IMR-90 (cell line): ENCODE data around the gene PDCD11. TPM values are rescaled to one million over a fixed set of nuclear protein-coding genes. Genes with fewer than 3 reads are reported as not detected.

Experiments
- ATAC-seq: fragments of 200-7000 bp; cut with Tn5 transposase; 2 replicates; pipeline ENCODE4 v1.9.1; 2020; ENCODE audit warnings: low read depth, mild to moderate bottlenecking, moderate library complexity
- BruUV-seq: library from RNA; stranded (reverse); fragments of 400-500 nt; replicated peaks from 2 replicates; lab custom pipeline; 2021; lab: Mats Ljungman, UMichigan
- CTCF ChIA-PET: fragments of 300-600 bp; formaldehyde crosslinking; extraction: SDS; loops from one replicate; lab custom pipeline; 2021; ENCODE audit warnings: antibody characterized with exemption; lab: Yijun Ruan, JAX
- POLR2A ChIA-PET: fragments of 300-600 bp; sonication (Branson Sonifier 250); formaldehyde crosslinking; loops from one replicate; lab custom pipeline; 2022; ENCODE audit warnings: antibody characterized with exemption; ENCODE audit not compliant: unreplicated experiment; lab: Charles Lee
- DNase-seq: peaks from one replicate; pipeline ENCODE4 v3.0.0; 2013
- H2AFZ ChIP-seq: replicated peaks from 2 replicates; pipeline ENCODE3; 2013; ENCODE audit warnings: low read length, mild to moderate bottlenecking; ENCODE audit not compliant: poor library complexity
- H2AK5ac ChIP-seq: 2 replicates; pipeline ENCODE4 v1.6.1; 2013; ENCODE audit warnings: low read depth, low read length, inconsistent platforms
- H2AK9ac ChIP-seq: replicated peaks from 2 replicates; pipeline ENCODE3; 2013; ENCODE audit warnings: mild to moderate bottlenecking, low read depth, low read length, moderate library complexity; ENCODE audit not compliant: poor library complexity
- H2BK120ac ChIP-seq: 2 replicates; pipeline ENCODE4 v1.6.1; 2013; ENCODE audit warnings: low read depth, low read length, inconsistent platforms
- H2BK15ac ChIP-seq: 3 replicates; pipeline ENCODE4 v1.6.1; 2013; ENCODE audit warnings: low read depth, low read length, inconsistent platforms
- H2BK20ac ChIP-seq: 2 replicates; pipeline ENCODE4 v1.6.1; 2013; ENCODE audit warnings: low read depth, mild to moderate bottlenecking, inconsistent platforms, low read length, moderate library complexity
- H2BK5ac ChIP-seq: 2 replicates; pipeline ENCODE4 v1.6.1; 2013; ENCODE audit warnings: mild to moderate bottlenecking, low read depth, low read length, inconsistent platforms; ENCODE audit not compliant: poor library complexity, severe bottlenecking
- H3K14ac ChIP-seq: replicated peaks from 2 replicates; pipeline ENCODE4 v1.6.1; 2013; ENCODE audit warnings: low read depth, low read length, inconsistent platforms
- H3K18ac ChIP-seq: 2 replicates; pipeline ENCODE4 v1.6.1; 2013; ENCODE audit warnings: low read depth, low read length, control low read depth
- H3K23ac ChIP-seq: 2 replicates; pipeline ENCODE4 v1.6.1; 2013; ENCODE audit warnings: low read depth, low read length, inconsistent platforms
- H3K27ac ChIP-seq: 2 replicates; pipeline ENCODE4 v1.5.1; 2013; ENCODE audit warnings: mild to moderate bottlenecking, control low read depth, low read length; ENCODE audit not compliant: insufficient read depth
- H3K27me3 ChIP-seq: 2 replicates; pipeline ENCODE4 v1.6.1; 2013; ENCODE audit warnings: low read length; ENCODE audit not compliant: control insufficient read depth, insufficient read depth
- H3K36me3 ChIP-seq: 2 replicates; pipeline ENCODE4 v1.6.1; 2013; ENCODE audit warnings: low read length, mixed read lengths; ENCODE audit not compliant: control insufficient read depth, insufficient read depth
- H3K4ac ChIP-seq: 2 replicates; pipeline ENCODE4 v1.6.1; 2013; ENCODE audit warnings: low read depth, low read length, inconsistent platforms
- H3K4me1 ChIP-seq: 2 replicates; pipeline ENCODE4 v1.6.1; 2013; ENCODE audit warnings: low read length, mixed read lengths; ENCODE audit not compliant: control insufficient read depth, insufficient read depth
- H3K4me2 ChIP-seq: 2 replicates; pipeline ENCODE4 v1.6.1; 2013; ENCODE audit warnings: low read depth, mild to moderate bottlenecking, control low read depth, low read length, moderate library complexity
- H3K4me3 ChIP-seq: 2 replicates; pipeline ENCODE4 v1.5.1; 2013; ENCODE audit warnings: low read depth, mild to moderate bottlenecking, control low read depth, low read length, moderate library complexity; ENCODE audit not compliant: insufficient read depth
- H3K56ac ChIP-seq: 2 replicates; pipeline ENCODE4 v1.6.1; 2013; ENCODE audit warnings: low read length, inconsistent platforms; ENCODE audit not compliant: insufficient read depth; ENCODE audit errors: extremely low read depth
- H3K79me1 ChIP-seq, 2 experiments: 2 replicates each; pipeline ENCODE4 v1.6.1; 2013; ENCODE audit warnings: low read length in 2 of 2, inconsistent platforms in 1 of 2, low read depth in 1 of 2
- H3K9ac ChIP-seq: 2 replicates; pipeline ENCODE4 v1.6.1; 2013; ENCODE audit warnings: low read depth, low read length, control low read depth
- H3K9me1 ChIP-seq: 2 replicates; pipeline ENCODE4 v1.6.1; 2013; ENCODE audit warnings: low read length, inconsistent platforms; ENCODE audit not compliant: insufficient read depth
- H3K9me3 ChIP-seq: 2 replicates; pipeline ENCODE4 v1.6.1; 2013; ENCODE audit warnings: low read length; ENCODE audit not compliant: control insufficient read depth, insufficient read depth
- H4K20me1 ChIP-seq: 2 replicates; pipeline ENCODE4 v1.6.1; 2013; ENCODE audit warnings: low read length, inconsistent platforms; ENCODE audit not compliant: insufficient read depth
- H4K5ac ChIP-seq: 2 replicates; pipeline ENCODE4 v1.6.1; 2013; ENCODE audit warnings: mild to moderate bottlenecking, low read depth, low read length, control low read depth
- H4K8ac ChIP-seq, 2 experiments: 2 replicates each; pipeline ENCODE4 v1.6.1; 2013; ENCODE audit warnings: low read depth in 2 of 2, low read length in 2 of 2, control low read depth in 1 of 2, inconsistent platforms in 1 of 2
- H4K91ac ChIP-seq: 2 replicates; pipeline ENCODE4 v1.6.1; 2013; ENCODE audit warnings: low read depth, low read length, inconsistent platforms; ENCODE audit not compliant: insufficient read depth
- BHLHE40 ChIP-seq: fragments of 150-350 bp; IDR thresholded peaks from 2 replicates; pipeline ENCODE4 v1.6.1; 2016; ENCODE audit warnings: mild to moderate bottlenecking, low read depth, low read length
- CEBPB ChIP-seq: IDR thresholded peaks from 2 replicates; pipeline ENCODE4 v1.6.1; 2012; ENCODE audit warnings: low read depth, low read length, improper control_type of control experiment
- CHD1 ChIP-seq: IDR thresholded peaks from 2 replicates; pipeline ENCODE4 v1.6.1; 2012; ENCODE audit warnings: low read depth, low read length, improper control_type of control experiment
- CTCF ChIP-seq: conservative IDR thresholded peaks from 2 replicates; pipeline ENCODE4 v1.5.1; 2012; ENCODE audit warnings: mild to moderate bottlenecking, low read depth, low read length, improper control_type of control experiment
- ELK1 ChIP-seq: fragments of 150-350 bp; IDR thresholded peaks from 2 replicates; pipeline ENCODE4 v1.6.1; 2016; ENCODE audit warnings: low read depth, mild to moderate bottlenecking, low read length, moderate library complexity, borderline replicate concordance
- FOS ChIP-seq: fragments of 150-350 bp; IDR thresholded peaks from 2 replicates; pipeline ENCODE4 v1.6.1; 2016; ENCODE audit warnings: low read depth, low read length
- MAFK ChIP-seq: IDR thresholded peaks from 2 replicates; pipeline ENCODE4 v1.6.1; 2012; ENCODE audit warnings: low read depth, low read length, improper control_type of control experiment
- MAZ ChIP-seq: IDR thresholded peaks from 2 replicates; pipeline ENCODE4 v1.6.1; 2012; ENCODE audit warnings: low read depth, mild to moderate bottlenecking, low read length, improper control_type of control experiment, moderate library complexity, borderline replicate concordance
- MXI1 ChIP-seq: IDR thresholded peaks from 2 replicates; pipeline ENCODE4 v1.6.1; 2012; ENCODE audit warnings: low read depth, mild to moderate bottlenecking, low read length, moderate library complexity, borderline replicate concordance
- NFE2L2 ChIP-seq: fragments of 150-350 bp; IDR thresholded peaks from 2 replicates; pipeline ENCODE4 v1.6.1; 2016; ENCODE audit warnings: low read depth, mild to moderate bottlenecking, low read length
- POLR2A ChIP-seq: IDR thresholded peaks from 2 replicates; pipeline ENCODE4 v1.6.1; 2012; ENCODE audit warnings: mild to moderate bottlenecking, low read depth, low read length
- RAD21 ChIP-seq: IDR thresholded peaks from 2 replicates; pipeline ENCODE4 v1.6.1; 2012; ENCODE audit warnings: low read length, improper control_type of control experiment
- RCOR1 ChIP-seq: IDR thresholded peaks from 2 replicates; pipeline ENCODE4 v1.6.1; 2012; ENCODE audit warnings: mild to moderate bottlenecking, low read length, improper control_type of control experiment; ENCODE audit not compliant: insufficient replicate concordance
- RFX5 ChIP-seq: IDR thresholded peaks from 2 replicates; pipeline ENCODE4 v1.8.0; 2012; ENCODE audit warnings: low read depth, mild to moderate bottlenecking, low read length, moderate library complexity
- SMC3 ChIP-seq: fragments of 150-350 bp; IDR thresholded peaks from 2 replicates; pipeline ENCODE4 v1.6.1; 2016; ENCODE audit warnings: low read depth, mild to moderate bottlenecking, antibody characterized with exemption, low read length, moderate library complexity
- USF2 ChIP-seq: fragments of 150-350 bp; IDR thresholded peaks from 2 replicates; pipeline ENCODE4 v1.6.1; 2017; ENCODE audit warnings: mild to moderate bottlenecking, antibody characterized with exemption, low read length, low read depth
- WGBS, 2 experiments: methylation state at CpG; one replicate each; pipeline versions ENCODE4 v1.1.5 to v1.1.7; 2013; ENCODE audit warnings: missing lambda C conversion rate in 2 of 2; ENCODE audit not compliant: insufficient read length in 1 of 2; ENCODE audit errors: extremely low coverage in 2 of 2; 5-methylcytosine and 5-hydroxymethylcytosine counted together
- dilution Hi-C: fragments of 300-500 bp; cut with HindIII; formaldehyde crosslinking; loops from one replicate; pipeline ENCODE4 v1.14.3; 2018; ENCODE audit warnings: low sequenced_read_pairs; ENCODE audit not compliant: unreplicated experiment
- in situ Hi-C: fragments of 300-500 bp; cut with MboI; formaldehyde crosslinking; loops from 3 replicates; pipeline ENCODE4 v1.14.3; 2019; ENCODE audit warnings: low sequenced_read_pairs, inconsistent platforms, mixed read lengths
- intact Hi-C: fragments of 100-400 bp; cut with micrococcal nuclease; formaldehyde crosslinking; loops from 2 replicates; pipeline ENCODE4 v1.10.0; 2022
- polyA plus RNA-seq, 3 experiments: library from polyadenylated mRNA; depleted of rRNA; stranded (reverse); fragments of >200 nt; gene quantifications; 2 replicates each; pipeline ENCODE4 v1.2.3, GENCODE V29; 2012; ENCODE audit warnings: low replicate concordance in 1 of 3
- total RNA-seq: library from RNA; depleted of rRNA; stranded (reverse); fragments of >200 nt; gene quantifications from 2 replicates; pipeline ENCODE4 v1.2.3, GENCODE V29; 2012

The PDCD11 gene
- total and polyA plus RNA-seq, 2 of the 4 experiments (the other 2 are of a cell fraction) = 20.4 to 56.8 TPM

GRCh38 chr10:103457176-103457712, 60.8 kb downstream of the PDCD11 start:
- H3K4me2 ChIP-seq = no peak overlapping the region
- no peak for ATAC-seq
- H3K4me3 ChIP-seq = no peak overlapping the region
- DNase-seq = no peak
- H2AK9ac ChIP-seq = no peak overlapping the region
- no peaks in the 10 kb centered on the region for H3K36me3 ChIP-seq
- H3K27me3 ChIP-seq = peaks cover 14% of the 10 kb centered on the region
- H4K91ac ChIP-seq = no peak overlapping the region
- in situ Hi-C loops = no loop called here
- ChIA-PET POLR2A (no interaction called here), CTCF (no interaction called here)
- intact Hi-C loops = no loop called here
- 20% methylated on average over 1 of the region's 8 CpGs; no CpG with 5 or more reads in 1 of the 2 experiments for WGBS, 2 experiments
- H4K8ac ChIP-seq = no peak overlapping the region
- H2AK5ac ChIP-seq = no peak overlapping the region
- no peak overlapping the region for H3K27ac ChIP-seq
- no peak overlapping the region for H2BK5ac ChIP-seq
- peaks cover 6% of the 10 kb centered on the region; the same call in 1 of the 2 replicates for H3K4me1 ChIP-seq
- H3K56ac ChIP-seq = no peak overlapping the region
- H3K23ac ChIP-seq = no peak overlapping the region; the same call in 1 of the 2 replicates
- no peak overlapping the region for H2BK20ac ChIP-seq
- H3K4ac ChIP-seq = no peak overlapping the region
- no peak overlapping the region for H2BK120ac ChIP-seq
- no peak overlapping the region for H3K14ac ChIP-seq
- H3K18ac ChIP-seq = no peak overlapping the region
- BruUV-seq = no TSS peak
- H3K79me1 ChIP-seq = no peaks in the 10 kb centered on the region
- TF ChIP-seq BHLHE40 (no peak), CEBPB (no peak), SMC3 (no peak), CHD1 (no peak), MAFK (no peak), RAD21 (no peak), ELK1 (no peak), FOS (no peak), USF2 (no peak), NFE2L2 (no peak), RCOR1 (no peak), MXI1 (no peak), POLR2A (no peak), MAZ (no peak), CTCF (no peak), RFX5 (no peak)
- dilution Hi-C loops = no loop called here
- H3K9me3 ChIP-seq = no peaks in the 10 kb centered on the region
- H3K9ac ChIP-seq = no peak overlapping the region
- H2BK15ac ChIP-seq = no peak overlapping the region
- H3K9me1 ChIP-seq = no peaks in the 10 kb centered on the region
- H2AFZ ChIP-seq = no peak overlapping the region
- H4K5ac ChIP-seq = no peak overlapping the region
- no peaks in the 10 kb centered on the region for H4K20me1 ChIP-seq
